GM18907 (cell line): ENCODE data around the gene EHBP1L1.
A peak's percentile ranks its signal among the peaks of the same experiment; 100 is the strongest.
"Not testable (repeated sequence)": the region's sequence is repeated elsewhere in the genome, so short reads cannot be mapped to it uniquely, and the experiment has no call there.

Source experiments
- ATAC-seq: cut with Tn5 transposase; IDR thresholded peaks from one replicate; pipeline ENCODE4 v1.9.1; 2021; ENCODE audit warnings: mild to moderate bottlenecking, moderate library complexity; ENCODE audit not compliant: unreplicated experiment

The EHBP1L1 gene

DNA sequence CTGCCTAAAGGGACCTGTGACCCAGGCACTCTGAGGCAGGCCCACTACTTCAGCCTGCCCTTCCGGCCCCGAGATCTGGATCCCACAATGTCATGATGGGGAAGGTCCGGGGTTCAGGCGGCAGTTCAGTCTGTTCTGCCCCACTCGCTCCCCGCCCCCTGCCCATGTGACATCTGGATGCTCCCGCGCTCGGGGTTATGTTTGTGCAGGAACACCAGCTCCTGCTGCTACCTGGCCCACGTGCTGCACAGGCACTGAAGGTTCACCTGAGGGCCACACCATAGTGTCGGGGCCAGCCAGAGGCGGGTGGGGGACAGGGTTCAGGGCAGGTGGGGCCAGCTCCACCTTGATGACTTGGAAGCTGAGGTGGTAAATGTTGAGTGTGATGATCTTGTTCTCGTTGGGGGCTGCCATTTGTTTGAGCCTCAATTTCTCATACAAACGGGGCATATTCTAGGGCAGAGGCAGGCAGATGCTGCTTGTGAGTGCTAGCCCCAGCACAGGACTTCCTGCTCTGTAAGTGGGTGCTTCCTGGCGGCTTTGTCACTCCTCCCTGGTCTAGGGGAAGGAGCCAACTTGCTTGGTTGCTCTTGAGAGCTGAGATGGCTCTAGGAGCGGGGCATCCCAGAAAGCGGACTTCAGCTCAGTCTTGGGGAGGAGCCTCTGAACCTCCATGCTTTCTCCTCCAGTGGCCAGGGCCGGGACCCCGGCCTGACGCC is 57.7 kb downstream of the EHBP1L1 start:
- ATAC-seq, result no peak

DNA sequence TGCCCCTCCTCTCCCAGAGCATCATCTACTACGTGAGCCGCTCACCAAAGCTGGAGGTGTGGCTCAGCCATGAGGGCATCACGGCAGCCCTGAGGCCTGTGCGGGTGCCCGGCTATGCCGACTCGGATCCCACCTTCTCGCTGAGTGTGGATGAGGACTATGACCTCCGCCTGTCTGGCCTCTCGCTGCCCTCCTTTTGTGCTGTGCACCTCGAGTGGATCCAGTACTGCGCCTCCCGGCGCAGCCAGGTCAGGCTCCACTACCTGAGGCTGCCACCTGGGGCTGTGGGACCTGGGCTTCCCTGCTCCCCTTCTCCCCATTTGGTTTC is 58.2 kb downstream of the EHBP1L1 start:
- ATAC-seq, result no peak

DNA sequence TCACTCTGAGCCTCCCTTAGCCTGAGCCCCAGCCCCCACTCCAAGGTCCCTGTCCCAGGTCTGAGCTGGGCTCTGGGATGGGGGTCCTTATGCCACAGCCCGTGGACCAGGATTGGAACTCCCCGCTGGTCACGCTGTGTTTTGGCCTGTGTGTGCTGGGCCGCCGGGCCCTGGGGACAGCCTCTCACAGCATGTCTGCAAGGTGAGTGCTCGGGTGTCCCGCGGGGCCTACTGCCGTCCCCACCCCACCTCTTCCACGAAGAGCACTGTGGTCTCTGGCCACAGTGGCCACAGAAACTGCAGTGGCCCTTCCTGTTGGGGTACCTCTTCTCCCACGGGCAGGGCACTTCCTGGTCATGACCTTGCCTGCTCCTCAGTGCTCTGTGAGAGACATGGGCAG is 58.6 kb downstream of the EHBP1L1 start:
- ATAC-seq, result no peak

DNA sequence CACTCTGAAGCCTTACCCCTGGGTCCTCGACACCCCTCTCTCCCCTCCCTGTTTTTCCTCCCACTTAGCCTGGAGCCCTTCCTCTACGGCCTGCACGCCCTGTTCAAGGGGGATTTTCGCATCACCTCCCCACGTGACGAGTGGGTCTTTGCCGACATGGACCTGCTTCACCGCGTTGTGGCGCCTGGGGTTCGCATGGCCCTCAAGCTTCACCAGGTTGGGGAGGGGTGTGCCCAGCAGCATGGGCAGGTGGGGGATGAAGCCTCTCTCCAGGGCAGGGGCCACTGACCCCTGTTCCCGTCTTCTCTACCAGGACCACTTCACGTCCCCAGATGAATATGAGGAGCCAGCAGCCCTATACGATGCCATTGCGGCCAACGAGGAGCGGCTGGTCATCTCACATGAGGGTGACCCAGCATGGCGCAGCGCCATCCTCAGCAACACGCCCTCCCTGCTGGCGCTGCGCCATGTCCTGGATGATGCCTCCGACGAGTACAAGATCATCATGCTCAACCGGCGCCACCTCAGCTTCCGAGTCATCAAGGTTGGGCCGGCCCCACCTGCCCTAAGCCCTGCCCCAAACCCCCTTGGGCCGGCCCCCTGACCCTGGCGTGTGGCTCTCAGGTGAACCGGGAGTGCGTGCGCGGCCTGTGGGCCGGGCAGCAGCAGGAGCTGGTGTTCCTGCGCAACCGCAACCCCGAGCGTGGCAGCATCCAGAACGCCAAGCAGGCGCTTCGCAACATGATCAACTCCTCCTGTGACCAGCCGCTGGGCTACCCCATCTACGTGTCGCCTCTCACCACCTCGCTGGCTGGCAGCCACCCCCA is 59.3 kb downstream of the EHBP1L1 start:
- ATAC-seq, result no peak

DNA sequence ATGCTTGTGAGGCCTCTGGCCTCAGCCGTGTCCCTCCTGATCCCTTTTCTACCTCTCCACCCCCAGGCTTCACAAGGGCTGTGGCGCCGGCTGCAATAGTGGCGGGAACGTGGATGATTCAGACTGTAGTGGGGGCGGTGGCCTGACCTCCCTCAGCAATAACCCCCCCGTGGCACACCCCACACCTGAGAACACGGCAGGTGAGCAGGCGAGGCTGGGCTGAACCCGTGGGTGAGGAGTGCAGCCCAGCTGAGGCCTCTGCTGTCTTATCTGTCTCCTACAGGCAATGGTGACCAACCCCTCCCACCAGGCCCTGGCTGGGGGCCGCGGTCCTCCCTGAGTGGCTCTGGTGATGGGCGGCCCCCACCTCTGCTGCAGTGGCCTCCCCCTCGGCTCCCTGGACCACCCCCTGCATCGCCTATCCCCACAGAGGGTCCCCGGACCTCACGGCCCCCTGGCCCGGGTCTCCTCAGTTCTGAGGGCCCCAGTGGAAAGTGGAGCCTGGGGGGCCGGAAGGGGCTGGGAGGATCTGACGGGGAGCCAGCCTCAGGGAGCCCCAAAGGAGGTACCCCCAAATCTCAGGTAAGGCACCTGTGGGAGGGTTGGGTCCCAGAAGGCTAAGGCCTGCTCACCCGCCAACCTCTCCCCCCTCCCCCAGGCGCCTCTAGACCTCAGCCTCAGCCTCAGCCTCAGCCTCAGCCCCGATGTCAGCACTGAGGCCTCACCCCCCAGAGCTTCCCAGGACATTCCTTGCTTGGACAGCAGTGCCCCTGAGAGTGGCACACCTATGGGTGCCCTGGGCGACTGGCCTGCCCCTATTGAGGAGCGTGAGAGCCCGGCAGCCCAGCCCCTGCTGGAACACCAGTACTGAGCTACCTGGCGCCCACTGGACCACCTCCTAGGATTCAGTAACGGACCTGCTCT is 60.5 kb downstream of the EHBP1L1 start:
- ATAC-seq, result no peak

DNA sequence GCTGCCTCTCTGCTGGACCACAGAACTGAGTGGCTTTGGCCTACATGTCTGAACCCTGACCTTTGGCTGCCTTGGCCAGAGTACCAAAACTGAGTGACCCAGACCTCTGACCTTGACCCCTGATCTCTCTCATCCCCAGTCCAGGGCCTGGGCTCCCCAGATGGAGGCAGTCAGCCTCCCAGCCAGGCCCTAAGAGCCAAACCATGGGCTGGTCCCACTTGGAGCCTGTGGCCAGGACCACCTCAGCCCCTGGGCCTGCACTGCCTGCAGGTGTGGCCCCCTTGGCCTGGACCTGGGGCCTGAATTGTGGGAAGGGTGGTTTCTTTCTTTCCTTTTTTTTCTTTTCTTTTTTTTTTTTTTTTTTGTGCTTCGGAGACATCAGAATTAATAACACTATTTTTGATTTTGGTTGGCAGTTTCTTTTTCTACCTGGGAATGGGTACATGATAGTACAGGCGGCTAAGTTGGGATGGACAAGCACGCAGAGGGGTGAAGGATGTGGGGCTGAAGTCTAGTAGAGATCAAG is 61.2 kb downstream of the EHBP1L1 start:
- no peak for ATAC-seq

DNA sequence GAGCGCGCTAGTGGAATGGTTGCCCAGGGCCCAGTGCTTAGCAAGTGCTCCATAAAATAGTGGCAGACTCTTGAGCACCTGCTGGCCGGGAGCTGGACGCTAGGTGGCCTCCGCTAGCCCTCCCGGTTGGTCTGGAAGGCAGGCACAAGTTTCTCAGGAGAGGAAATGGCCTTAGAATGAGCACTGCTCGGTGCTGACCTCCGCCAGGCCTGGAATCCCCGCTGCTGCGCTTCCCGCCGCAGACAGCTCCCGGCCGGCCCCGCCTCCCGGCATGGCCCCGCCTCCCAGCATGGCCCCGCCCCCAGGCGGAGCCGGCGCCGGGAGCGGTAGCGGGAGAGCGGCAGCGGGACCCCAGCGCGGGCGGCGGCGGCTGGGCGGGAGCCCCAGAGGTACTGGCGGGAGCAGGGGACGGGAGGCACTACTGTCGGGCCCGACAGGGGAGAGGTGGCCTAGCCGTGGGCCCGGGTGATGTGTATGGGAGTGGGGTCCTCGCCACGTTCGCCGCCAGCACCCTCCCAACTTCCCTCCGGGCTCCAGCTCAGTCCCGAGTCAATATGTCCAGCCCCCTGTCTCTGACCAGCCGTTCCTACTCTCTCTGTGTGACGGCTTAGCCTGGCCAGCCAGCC is 62.1 kb downstream of the EHBP1L1 start, which contains the start of gene SIPA1:
Gene SIPA1, plus strand, starts transcription at position 308 of the 626 bp plus-strand sequence. CDS start 2,821 bp downstream, outside the sequence.
- ATAC-seq, result peak; percentile 32

DNA sequence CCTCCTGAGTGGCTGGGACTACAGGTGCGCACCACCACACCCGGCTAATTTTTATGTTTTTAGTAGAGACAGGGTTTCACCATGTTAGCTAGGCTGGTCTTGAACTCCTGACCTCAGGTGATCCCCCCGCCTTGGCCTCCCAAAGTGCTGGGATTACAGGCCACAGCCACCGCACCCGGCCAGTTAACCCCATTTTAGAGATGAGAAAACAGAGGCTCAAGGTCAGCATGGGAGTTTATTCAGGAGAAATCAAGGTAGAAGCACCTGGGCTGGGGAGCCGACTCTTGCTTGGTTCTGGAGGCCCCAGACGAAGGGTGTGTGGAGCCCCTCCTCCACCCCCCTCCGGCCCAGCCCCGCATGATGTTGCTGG is 63.4 kb downstream of the EHBP1L1 start:
- not testable (repeated sequence) for ATAC-seq

DNA sequence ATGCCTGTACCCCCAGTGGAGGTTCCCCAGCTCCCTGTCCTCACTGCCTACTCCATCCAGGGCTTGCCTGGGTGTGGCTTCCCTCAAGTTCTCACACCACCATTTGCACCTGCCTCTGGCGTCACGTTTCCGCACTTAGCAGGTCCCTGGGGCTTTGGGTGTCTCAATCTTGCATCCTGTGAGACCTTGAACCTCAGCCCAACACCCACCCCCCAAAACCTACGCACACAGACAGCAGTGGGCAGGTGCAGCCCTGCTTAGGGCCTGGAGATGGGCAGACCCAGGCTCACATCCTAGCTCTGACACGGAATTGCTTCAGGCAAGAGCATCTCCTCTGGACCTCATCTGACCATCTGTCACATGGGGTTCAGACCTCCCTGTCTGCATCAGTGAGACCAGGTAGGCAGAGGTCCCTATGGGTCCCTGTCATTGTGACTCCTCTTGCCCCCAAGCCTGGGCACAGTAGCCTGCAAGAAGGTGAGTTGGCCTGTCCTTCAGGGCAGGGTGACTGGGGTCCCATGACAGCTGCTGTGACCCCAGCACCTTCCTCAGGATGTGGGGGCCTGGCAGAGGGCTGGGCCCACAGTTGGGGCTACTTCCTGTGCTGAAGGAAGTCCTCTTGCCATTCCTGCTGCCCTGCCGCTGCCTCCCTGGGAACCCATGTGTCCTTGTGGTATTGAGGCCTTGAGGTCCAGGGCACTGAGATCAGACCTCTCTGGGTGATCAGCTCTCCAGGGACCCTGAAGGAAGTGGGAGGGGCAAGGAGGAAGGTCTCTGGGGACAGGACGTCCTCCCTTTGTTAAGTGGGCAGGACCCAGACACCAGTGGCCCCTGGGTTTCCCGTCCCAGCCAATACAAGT is 64.0 kb downstream of the EHBP1L1 start:
- peak; percentile 33 for ATAC-seq

DNA sequence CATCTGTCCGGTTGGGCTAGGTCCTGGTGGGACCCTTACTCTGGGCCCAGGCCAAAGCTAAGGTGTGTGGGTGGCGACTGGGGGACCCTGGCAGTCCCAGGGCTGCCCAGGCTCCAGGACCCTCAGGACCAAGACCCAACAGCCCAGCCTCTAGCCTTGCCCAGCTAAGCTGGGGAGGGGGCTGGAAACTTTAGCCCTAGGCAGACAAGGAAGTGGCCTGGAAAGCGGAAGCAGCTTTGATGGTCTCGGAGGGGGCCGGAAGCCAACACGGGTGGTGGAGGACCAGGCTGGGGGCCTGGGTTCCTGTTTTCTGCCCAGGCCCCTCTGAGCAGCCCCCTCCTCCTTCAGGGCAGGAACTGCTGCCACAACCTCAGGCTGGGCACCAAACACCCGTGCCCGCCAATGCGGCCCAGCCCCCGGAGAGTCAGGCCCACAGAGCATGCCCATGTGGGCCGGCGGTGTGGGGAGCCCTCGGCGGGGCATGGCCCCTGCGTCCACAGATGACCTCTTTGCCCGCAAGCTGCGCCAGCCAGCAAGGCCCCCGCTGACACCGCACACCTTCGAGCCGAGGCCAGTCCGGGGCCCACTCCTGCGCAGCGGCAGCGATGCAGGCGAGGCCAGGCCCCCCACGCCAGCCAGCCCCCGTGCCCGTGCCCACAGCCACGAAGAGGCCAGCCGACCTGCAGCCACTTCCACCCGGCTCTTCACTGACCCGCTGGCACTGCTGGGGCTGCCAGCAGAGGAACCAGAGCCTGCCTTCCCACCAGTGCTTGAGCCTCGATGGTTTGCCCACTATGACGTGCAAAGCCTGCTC is 64.8 kb downstream of the EHBP1L1 start:
- peak; percentile 9 for ATAC-seq

DNA sequence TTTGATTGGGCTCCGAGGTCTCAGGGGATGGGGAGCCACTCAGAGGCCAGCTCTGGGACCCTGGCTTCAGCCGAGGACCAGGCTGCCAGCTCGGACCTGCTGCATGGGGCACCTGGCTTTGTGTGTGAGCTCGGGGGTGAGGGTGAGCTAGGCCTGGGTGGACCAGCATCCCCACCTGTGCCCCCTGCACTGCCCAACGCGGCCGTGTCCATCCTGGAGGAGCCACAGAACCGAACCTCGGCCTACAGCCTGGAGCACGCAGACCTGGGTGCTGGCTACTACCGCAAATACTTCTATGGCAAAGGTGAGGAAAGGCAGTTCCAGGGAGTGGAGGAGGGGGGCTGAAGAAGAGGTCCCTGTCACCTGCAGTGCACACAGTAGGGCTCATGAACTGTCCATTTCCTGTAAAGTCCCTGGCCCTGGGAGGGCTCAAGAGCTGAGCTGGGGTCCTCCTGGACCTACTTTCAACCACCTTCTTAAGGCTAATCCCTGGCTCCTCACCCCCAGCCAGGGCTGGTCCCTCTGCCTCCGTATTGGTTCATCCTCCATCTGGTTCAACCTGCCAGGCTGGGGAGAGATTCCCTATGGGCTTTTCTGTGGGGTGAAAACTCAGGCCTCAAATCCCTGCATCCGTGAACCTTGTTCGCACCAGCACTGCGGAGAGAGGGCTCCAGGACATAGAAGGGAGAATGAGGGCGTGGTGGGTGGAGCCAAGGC is 65.6 kb downstream of the EHBP1L1 start:
- ATAC-seq, result no peak
